Ureter (tissue), 1 donor: ENCODE results near the gene HYAL3. TPM values are rescaled to one million over a fixed set of nuclear protein-coding genes. Genes with fewer than 3 reads are reported as not detected.
A peak's percentile ranks its signal among the peaks of the same experiment; 100 is the strongest.

Experiments used
- DNase-seq: peaks from one replicate; pipeline ENCODE4 v3.0.0-alpha.2; 2020; ENCODE audit warnings: low spot score
- total RNA-seq: library from RNA; stranded (reverse); gene quantifications from one replicate; pipeline ENCODE4 v1.2.4, GENCODE V29; 2023
- donor health status: DM: yes; HTN: yes; CAD: no.

Gene HYAL3
- total RNA-seq = 1.8 TPM

GRCh38 chr3:50298836-50299637 lies at the start of gene HYAL3, which contains the start of gene NAA80:
Gene HYAL3, minus strand, starts transcription at chr3:50299405. Its CDS starts 3,803 bp downstream, at chr3:50295602.
Gene NAA80, minus strand, starts transcription at chr3:50299405. Its CDS starts 1,942 bp downstream, at chr3:50297463.
- peak; percentile 100 for DNase-seq

- peak; percentile 77 for DNase-seq
These were observed 48.1 kb upstream of the HYAL3 start for GRCh38 chr3:50347187-50347813.

GRCh38 chr3:50345586-50346234 lies 46.5 kb upstream of the HYAL3 start, which contains the start of gene ZMYND10:
Gene ZMYND10, minus strand, starts transcription at chr3:50345732. Its CDS starts 153 bp downstream, at chr3:50345579.
- DNase-seq = peak; percentile 64

GRCh38 chr3:50345008-50345407 lies 45.8 kb upstream of the HYAL3 start:
- DNase-seq = no peak

GRCh38 chr3:50342813-50343633 lies 43.8 kb upstream of the HYAL3 start:
- DNase-seq = no peak

- no peak for DNase-seq
These were observed 42.9 kb upstream of the HYAL3 start for GRCh38 chr3:50341996-50342650.

GRCh38 chr3:50341537-50341936 lies 42.3 kb upstream of the HYAL3 start:
- DNase-seq = no peak

- DNase-seq = peak; percentile 80
These were observed 41.5 kb upstream of the HYAL3 start, which contains the start of gene RASSF1 for GRCh38 chr3:50340448-50341329. Gene RASSF1, minus strand, starts transcription at chr3:50340836. Its CDS starts 31 bp downstream, at chr3:50340805.

GRCh38 chr3:50340147-50340447 lies 40.9 kb upstream of the HYAL3 start:
- DNase-seq = no peak

GRCh38 chr3:50339485-50340146 lies 40.4 kb upstream of the HYAL3 start:
- no peak for DNase-seq

GRCh38 chr3:50338965-50339364 lies 39.8 kb upstream of the HYAL3 start:
- no peak for DNase-seq

- peak; percentile 99 for DNase-seq
These were observed 38.1 kb upstream of the HYAL3 start for GRCh38 chr3:50337175-50337861.

GRCh38 chr3:50336452-50337174 lies 37.4 kb upstream of the HYAL3 start:
- DNase-seq = no peak

- no peak for DNase-seq
These were observed 35.3 kb upstream of the HYAL3 start for GRCh38 chr3:50334339-50335075.

GRCh38 chr3:50333744-50334328 lies 34.6 kb upstream of the HYAL3 start:
- DNase-seq = no peak

GRCh38 chr3:50331364-50331907 lies 32.2 kb upstream of the HYAL3 start:
- DNase-seq = no peak

GRCh38 chr3:50330330-50330729 lies 31.1 kb upstream of the HYAL3 start:
- no peak for DNase-seq
